Ishikawa (cell line): Measurements from ENCODE around the gene FKBP2.

Source experiments
- EGR1 ChIP-seq: IDR thresholded peaks from 2 replicates; pipeline ENCODE4 v1.6.1; 2012
- TF ChIP-seq, protein P1 (sequence below): IDR thresholded peaks from 2 replicates; pipeline ENCODE4 v1.6.1; 2012

DNA sequence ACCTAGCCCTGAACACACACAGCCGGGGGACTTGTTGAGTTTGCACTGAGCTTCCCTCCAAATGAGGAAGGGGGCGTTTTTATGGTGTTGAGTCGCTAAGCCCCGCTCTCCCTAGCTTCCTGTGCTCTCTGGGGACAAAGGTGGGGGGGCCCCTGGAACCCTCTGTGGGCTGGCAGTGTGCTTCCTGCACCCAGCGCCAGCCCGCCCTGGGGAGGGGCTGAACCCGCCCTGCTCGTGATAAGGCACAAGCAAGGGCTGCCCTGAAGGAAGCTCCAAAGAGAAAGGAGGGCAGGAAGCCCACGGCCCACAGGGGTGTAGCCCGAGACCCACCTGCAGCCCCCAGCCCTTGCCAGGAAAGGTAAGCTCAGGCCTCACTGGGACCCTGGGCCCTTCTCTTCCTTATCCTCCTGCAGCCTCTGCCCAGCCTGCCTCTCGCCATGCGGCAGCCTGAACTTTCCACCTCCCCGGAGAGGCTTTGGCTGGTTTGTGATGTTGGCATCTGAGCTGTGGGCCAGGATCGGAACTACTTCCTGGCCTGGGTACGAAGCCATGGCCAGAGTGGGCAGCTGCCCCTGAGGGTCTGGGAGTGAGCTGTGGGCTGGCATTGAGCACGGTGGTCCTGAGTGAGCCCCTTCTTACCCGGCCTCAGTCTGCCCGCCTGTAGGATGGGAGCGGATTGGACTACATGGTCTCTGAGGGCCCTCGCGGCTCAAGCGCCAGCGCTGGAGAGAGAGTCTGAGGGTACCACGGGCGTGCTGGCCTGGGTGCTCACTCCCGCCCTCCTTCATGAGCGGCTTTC lies 34.2 kb upstream of the FKBP2 start, which contains the start of gene FERMT3:
- TF ChIP-seq EGR1: no peak
- TF ChIP-seq, protein P1, sequence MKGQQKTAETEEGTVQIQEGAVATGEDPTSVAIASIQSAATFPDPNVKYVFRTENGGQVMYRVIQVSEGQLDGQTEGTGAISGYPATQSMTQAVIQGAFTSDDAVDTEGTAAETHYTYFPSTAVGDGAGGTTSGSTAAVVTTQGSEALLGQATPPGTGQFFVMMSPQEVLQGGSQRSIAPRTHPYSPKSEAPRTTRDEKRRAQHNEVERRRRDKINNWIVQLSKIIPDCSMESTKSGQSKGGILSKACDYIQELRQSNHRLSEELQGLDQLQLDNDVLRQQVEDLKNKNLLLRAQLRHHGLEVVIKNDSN: no peak
